HCT116 (cell line): Measurements from ENCODE around the gene ZNF860. TPM values are rescaled to one million over a fixed set of nuclear protein-coding genes. Genes with fewer than 3 reads are reported as not detected.

ENCODE experiments used
- ATAC-seq: fragments of 200-7000 bp; cut with Tn5 transposase; 2 replicates; pipeline ENCODE4 v1.9.1; 2020; ENCODE audit warnings: mild to moderate bottlenecking, moderate library complexity
- BruUV-seq: library from RNA; stranded (reverse); fragments of 400-500 nt; replicated peaks from 2 replicates; lab custom pipeline; 2021; lab: Mats Ljungman, UMichigan
- CTCF ChIA-PET: fragments of 300-600 bp; sonication (Branson Sonifier 250); formaldehyde crosslinking; loops from one replicate; lab custom pipeline; 2021; ENCODE audit warnings: antibody characterized with exemption; lab: Charles Lee
- POLR2A ChIA-PET: fragments of 300-600, 350-600 bp; sonication (Branson Sonifier 250); formaldehyde crosslinking; loops from one replicate; lab custom pipeline; 2021; ENCODE audit warnings: antibody characterized with exemption; lab: Charles Lee
- RAD21 ChIA-PET, 2 experiments: fragments of 300-600 bp; sonication (Branson Sonifier 250); formaldehyde crosslinking; loops; one replicate each; lab custom pipeline; 2023; ENCODE audit warnings: low total read pairs in 2 of 2; ENCODE audit not compliant: uncharacterized antibody in 2 of 2, unreplicated experiment in 2 of 2, low non-redundant PET in 1 of 2; lab: Charles Lee
- DNase-seq: peaks from one replicate; pipeline ENCODE4 v3.0.0-alpha.2; 2010; ENCODE audit warnings: low read depth, low spot score
- H2AFZ ChIP-seq: fragments of 200-600 bp; shearing (Covaris generic), sonication (generic); 2 replicates; pipeline ENCODE4 v1.6.1; 2017; ENCODE audit warnings: low read depth, mixed run types, mixed read lengths, antibody characterized with exemption, low read length; ENCODE audit not compliant: poor library complexity, severe bottlenecking
- H3K27ac ChIP-seq: 2 replicates; pipeline ENCODE4 v1.5.1; 2012; ENCODE audit warnings: low read depth, low read length
- H3K27me3 ChIP-seq: fragments of 200-600 bp; sonication (generic); 2 replicates; pipeline ENCODE4 v1.6.1; 2016; ENCODE audit warnings: mixed run types, low read length, mixed read lengths; ENCODE audit not compliant: insufficient read depth
- H3K36me3 ChIP-seq, 2 experiments: fragments of 200-500 bp in 1 of 2; fragments of 200-600 bp in 1 of 2; sonication (Bioruptor generic) in 1 of 2; sonication (generic) in 1 of 2; 2 replicates each; pipeline versions ENCODE4 v1.5.1 to v1.6.1; 2014 to 2016; ENCODE audit warnings: low read length in 2 of 2, inconsistent platforms in 1 of 2, mixed read lengths in 1 of 2, mixed run types in 1 of 2; ENCODE audit not compliant: insufficient read depth in 2 of 2, control insufficient read depth in 1 of 2
- H3K4me1 ChIP-seq, 2 experiments: fragments of 200-600 bp in 1 of 2; sonication (generic) in 1 of 2; 2 replicates each; pipeline versions ENCODE4 v1.5.1 to v1.6.1; 2012 to 2017; ENCODE audit warnings: low read length in 2 of 2, inconsistent platforms in 1 of 2, mild to moderate bottlenecking in 1 of 2, mixed read lengths in 1 of 2, mixed run types in 1 of 2, moderate library complexity in 1 of 2; ENCODE audit not compliant: insufficient read depth in 2 of 2, control insufficient read depth in 1 of 2
- H3K4me2 ChIP-seq: fragments of 200-600 bp; sonication (generic); 2 replicates; pipeline ENCODE4 v1.6.1; 2017; ENCODE audit warnings: mixed run types, low read length, mixed read lengths
- H3K4me3 ChIP-seq, 2 experiments: fragments of 200-600 bp in 1 of 2; sonication (generic) in 1 of 2; replicated peaks in 1 of 2; 2 replicates each; pipeline ENCODE4 v1.5.1; 2011 to 2016; ENCODE audit warnings: low read length in 2 of 2, control low read depth in 1 of 2, low read depth in 1 of 2, mild to moderate bottlenecking in 1 of 2, mixed read lengths in 1 of 2, mixed run types in 1 of 2
- H3K79me2 ChIP-seq: fragments of 200-600 bp; sonication (generic); 2 replicates; pipeline ENCODE4 v1.6.1; 2017; ENCODE audit warnings: mild to moderate bottlenecking, mixed run types, low read length, moderate library complexity, mixed read lengths; ENCODE audit not compliant: insufficient read depth
- H3K9ac ChIP-seq: fragments of 200-600 bp; sonication (generic); 2 replicates; pipeline ENCODE4 v1.6.1; 2016; ENCODE audit warnings: low read length, mixed read lengths
- H3K9me2 ChIP-seq: fragments of 200-600 bp; sonication (generic), shearing (Covaris generic); 2 replicates; pipeline ENCODE4 v1.6.1; 2017; ENCODE audit warnings: mixed run types, mild to moderate bottlenecking, moderate library complexity; ENCODE audit not compliant: insufficient read depth
- H3K9me3 ChIP-seq, 2 experiments: fragments of 200-500 bp in 1 of 2; fragments of 200-600 bp in 1 of 2; sonication (Bioruptor generic) in 1 of 2; sonication (generic) in 1 of 2; 2 replicates each; pipeline ENCODE4 v1.6.1; 2014 to 2017; ENCODE audit warnings: low read length in 2 of 2, mixed read lengths in 2 of 2, inconsistent platforms in 1 of 2, low read depth in 1 of 2, mild to moderate bottlenecking in 1 of 2, mixed run types in 1 of 2, moderate library complexity in 1 of 2; ENCODE audit not compliant: control insufficient read depth in 1 of 2, insufficient read depth in 1 of 2
- H4K20me1 ChIP-seq: fragments of 200-600 bp; sonication (generic), shearing (Covaris generic); 2 replicates; pipeline ENCODE4 v1.6.1; 2017; ENCODE audit warnings: mixed run types, mild to moderate bottlenecking, moderate library complexity; ENCODE audit not compliant: insufficient read depth
- CBX3 ChIP-seq: IDR thresholded peaks from 2 replicates; pipeline ENCODE4 v1.6.1; 2012; ENCODE audit warnings: low read depth
- EGR1 ChIP-seq: IDR thresholded peaks from 2 replicates; pipeline ENCODE4 v1.6.1; 2012; ENCODE audit warnings: low read depth
- ELF1 ChIP-seq: IDR thresholded peaks from 2 replicates; pipeline ENCODE4 v1.6.1; 2012; ENCODE audit warnings: low read depth, borderline replicate concordance
- EZH2 ChIP-seq: fragments of 200-600 bp; sonication (generic); IDR thresholded peaks from 2 replicates; pipeline ENCODE4 v1.6.1; 2017; ENCODE audit warnings: antibody characterized with exemption, mixed run types
- EZH2phosphoT487 ChIP-seq: fragments of 200-600 bp; IDR thresholded peaks from 2 replicates; pipeline ENCODE4 v1.6.1; 2018; ENCODE audit warnings: antibody characterized with exemption, borderline replicate concordance
- FOSL1 ChIP-seq: IDR thresholded peaks from 2 replicates; pipeline ENCODE4 v1.6.1; 2012; ENCODE audit warnings: low read depth
- JUND ChIP-seq: IDR thresholded peaks from 2 replicates; pipeline ENCODE4 v1.6.1; 2012
- POLR2A ChIP-seq: IDR thresholded peaks from 2 replicates; pipeline ENCODE4 v1.7.0; 2011; ENCODE audit warnings: borderline replicate concordance; ENCODE audit not compliant: insufficient read depth, insufficient read length; ENCODE audit errors: extremely low read depth
- RAD21 ChIP-seq: IDR thresholded peaks from 2 replicates; pipeline ENCODE4 v1.6.1; 2012; ENCODE audit warnings: low read depth, mild to moderate bottlenecking
- SP1 ChIP-seq: IDR thresholded peaks from 2 replicates; pipeline ENCODE4 v1.6.1; 2012; ENCODE audit warnings: low read depth
- SRF ChIP-seq: IDR thresholded peaks from 2 replicates; pipeline ENCODE4 v1.6.1; 2012; ENCODE audit warnings: low read depth
- TCF7L2 ChIP-seq: IDR thresholded peaks from 2 replicates; pipeline ENCODE4 v1.7.0; 2011; ENCODE audit warnings: borderline replicate concordance, inconsistent platforms; ENCODE audit not compliant: insufficient read depth, insufficient read length; ENCODE audit errors: extremely low read depth
- intact Hi-C: fragments of 100-400 bp; cut with micrococcal nuclease; formaldehyde crosslinking; loops from 2 replicates; pipeline ENCODE4 v1.10.0; 2022
- total RNA-seq: library from RNA; stranded (reverse); gene quantifications from one replicate; pipeline ENCODE4 v1.2.1, GENCODE V29; 2021; ENCODE audit not compliant: unreplicated experiment
- TF ChIP-seq, protein P1 (sequence below): IDR thresholded peaks from 2 replicates; pipeline ENCODE4 v1.6.1; 2011; ENCODE audit warnings: mild to moderate bottlenecking, low read length, moderate library complexity; ENCODE audit not compliant: insufficient replicate concordance; ENCODE audit errors: extremely low read depth

Gene ZNF860
- total RNA-seq, 1 experiment from 2014 or later = 2.9 TPM

DNA sequence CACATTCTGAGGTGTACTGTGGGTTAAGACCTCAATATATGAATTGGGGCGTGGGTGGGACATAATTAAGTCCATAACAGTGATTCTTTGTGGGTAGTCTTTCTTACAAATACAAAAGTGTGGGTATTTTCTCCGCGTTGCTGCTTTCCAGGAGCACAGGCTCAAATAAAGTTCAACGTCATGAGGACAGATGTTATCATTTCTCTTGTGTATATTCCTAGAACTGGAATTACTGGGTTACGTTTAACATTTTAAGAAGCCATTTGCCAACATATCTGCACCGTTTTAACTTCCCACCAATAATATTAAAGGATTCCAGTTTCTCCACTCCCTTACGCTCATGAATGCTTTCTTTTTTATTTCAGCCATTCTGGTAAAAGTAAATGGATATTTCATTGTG is 39.6 kb downstream of the ZNF860 start:
- ChIA-PET POLR2A (no interaction called here), CTCF (no interaction called here), RAD21 (interaction anchor here in 1 of 2 experiments (0.6 kb wide), 1 partner anchor 222 kb away, joined by 3 read pairs; no protein-coding TSS in a partner anchor)
- Histone ChIP-seq H3K9me2 (no peaks in the 10 kb centered on the region), H3K27ac (no peak overlapping the region), H3K27me3 (no peaks in the 10 kb centered on the region), H3K9ac (no peak overlapping the region), H3K79me2 (no peaks in the 10 kb centered on the region), H3K4me3 (no peak overlapping the region), H3K4me1 (no peaks in the 10 kb centered on the region), H3K4me2 (no peak overlapping the region), H2AFZ (no peak overlapping the region), H3K9me3 (no peaks in the 10 kb centered on the region), H3K36me3 (no peaks in the 10 kb centered on the region), H4K20me1 (no peaks in the 10 kb centered on the region)
- intact Hi-C loops = no loop called here
- DNase-seq (no peak), ATAC-seq (no peak)
- no TSS peak for BruUV-seq
- TF ChIP-seq RAD21 = no peak
- no peak for TF ChIP-seq JUND
- no peak for TF ChIP-seq FOSL1
- no peak for TF ChIP-seq EGR1
- TF ChIP-seq SP1 = no peak

DNA sequence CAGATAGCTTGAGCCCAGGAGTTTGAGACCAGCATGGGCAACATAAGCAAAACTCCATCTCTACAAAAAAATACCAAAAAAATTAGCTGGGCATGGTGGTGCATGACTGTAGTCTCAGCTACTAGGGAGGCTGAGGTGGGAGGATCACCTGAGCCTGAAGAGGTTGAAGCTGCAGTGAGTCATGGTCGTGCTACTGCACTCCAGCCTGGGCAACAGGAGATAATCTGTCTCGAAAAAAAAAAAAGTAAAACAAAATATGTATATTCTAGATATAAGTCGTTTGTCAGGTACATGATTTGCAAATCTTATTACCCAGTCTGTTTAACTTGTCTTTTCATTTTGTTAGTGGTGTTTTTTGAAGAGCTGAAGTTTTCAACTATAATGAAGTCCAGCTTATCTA is 40.2 kb downstream of the ZNF860 start:
- RAD21 ChIA-PET = interaction anchor here in 1 of 2 experiments (0.6 kb wide), 1 partner anchor 222 kb away, joined by 3 read pairs; no protein-coding TSS in a partner anchor
- Histone ChIP-seq H3K27me3 (no peaks in the 10 kb centered on the region), H3K79me2 (no peaks in the 10 kb centered on the region), H3K36me3 (no peaks in the 10 kb centered on the region), H4K20me1 (no peaks in the 10 kb centered on the region), H3K27ac (no peak overlapping the region), H3K4me2 (no peak overlapping the region), H3K9ac (no peak overlapping the region), H3K9me2 (no peaks in the 10 kb centered on the region), H3K9me3 (no peaks in the 10 kb centered on the region), H2AFZ (no peak overlapping the region), H3K4me3 (no peak overlapping the region), H3K4me1 (no peaks in the 10 kb centered on the region)
- ATAC-seq = no peak
- CTCF ChIA-PET = interaction anchor here (0.7 to 1.0 kb wide), 2 partner anchors 122 to 398 kb away, joined by 3 to 5 read pairs; no protein-coding TSS in a partner anchor
- intact Hi-C loops = no loop called here
- TF ChIP-seq POLR2A = no peak
- no peak for TF ChIP-seq RAD21
- no peak for TF ChIP-seq TCF7L2
- no peak for TF ChIP-seq ELF1
- no peak for TF ChIP-seq EZH2phosphoT487
- TF ChIP-seq EZH2 = no peak
- TF ChIP-seq, protein P1, sequence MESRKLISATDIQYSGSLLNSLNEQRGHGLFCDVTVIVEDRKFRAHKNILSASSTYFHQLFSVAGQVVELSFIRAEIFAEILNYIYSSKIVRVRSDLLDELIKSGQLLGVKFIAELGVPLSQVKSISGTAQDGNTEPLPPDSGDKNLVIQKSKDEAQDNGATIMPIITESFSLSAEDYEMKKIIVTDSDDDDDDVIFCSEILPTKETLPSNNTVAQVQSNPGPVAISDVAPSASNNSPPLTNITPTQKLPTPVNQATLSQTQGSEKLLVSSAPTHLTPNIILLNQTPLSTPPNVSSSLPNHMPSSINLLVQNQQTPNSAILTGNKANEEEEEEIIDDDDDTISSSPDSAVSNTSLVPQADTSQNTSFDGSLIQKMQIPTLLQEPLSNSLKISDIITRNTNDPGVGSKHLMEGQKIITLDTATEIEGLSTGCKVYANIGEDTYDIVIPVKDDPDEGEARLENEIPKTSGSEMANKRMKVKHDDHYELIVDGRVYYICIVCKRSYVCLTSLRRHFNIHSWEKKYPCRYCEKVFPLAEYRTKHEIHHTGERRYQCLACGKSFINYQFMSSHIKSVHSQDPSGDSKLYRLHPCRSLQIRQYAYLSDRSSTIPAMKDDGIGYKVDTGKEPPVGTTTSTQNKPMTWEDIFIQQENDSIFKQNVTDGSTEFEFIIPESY = no peak
- TF ChIP-seq SRF = no peak
- TF ChIP-seq JUND = no peak
- no peak for TF ChIP-seq CBX3
- POLR2A ChIA-PET = no interaction called here
- no peak for DNase-seq
- BruUV-seq = no TSS peak
